ENCODE data around the gene TNNC1. TPM values are rescaled to one million over a fixed set of nuclear protein-coding genes. Genes with fewer than 3 reads are reported as not detected.

Gene TNNC1
- total RNA-seq, 1 experiment from 2014 or later, result 5.6 TPM

DNA sequence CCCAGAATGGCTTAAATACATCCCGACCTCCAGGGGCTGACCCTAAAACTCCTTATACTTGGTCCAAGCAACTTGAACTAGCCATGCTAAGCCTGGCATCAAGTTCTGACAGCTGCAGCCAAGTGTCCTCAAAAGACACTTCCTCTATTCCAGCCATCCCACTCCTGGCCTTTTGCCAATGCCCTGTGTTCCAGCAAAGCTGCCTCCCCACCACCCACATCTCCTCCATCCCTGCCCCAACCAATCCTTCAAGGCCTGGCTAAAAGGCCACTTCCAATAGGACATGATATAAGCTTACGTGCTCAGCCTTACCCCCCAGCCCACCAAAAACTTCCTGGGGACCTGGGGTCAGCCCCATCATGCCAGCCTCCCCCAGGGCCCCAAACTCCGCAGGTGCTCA is 49.9 kb downstream of the TNNC1 start:
- Mint-ChIP-seq H3K27ac (no peak overlapping the region), H3K27me3 (ENCODE audit: low read depth) (no peaks in the 10 kb centered on the region), H3K4me1 (0 out of 2 replicates have a peak, but pooled peaks cover under 1% of the 10 kb centered on the region), H3K36me3 (peaks cover 50% of the 10 kb centered on the region), H3K4me3 (no peak overlapping the region), H3K9me3 (no peaks in the 10 kb centered on the region)
- POLR2A ChIA-PET, result no interaction called here
- ATAC-seq (no peak), DNase-seq (ENCODE audit: low spot score) (no peak)
- CTCF ChIA-PET, result interaction anchor here (2.5 kb wide), 1 partner anchor 15 kb away, joined by 11 read pairs; no protein-coding TSS in a partner anchor
- TF ChIP-seq, protein P1, sequence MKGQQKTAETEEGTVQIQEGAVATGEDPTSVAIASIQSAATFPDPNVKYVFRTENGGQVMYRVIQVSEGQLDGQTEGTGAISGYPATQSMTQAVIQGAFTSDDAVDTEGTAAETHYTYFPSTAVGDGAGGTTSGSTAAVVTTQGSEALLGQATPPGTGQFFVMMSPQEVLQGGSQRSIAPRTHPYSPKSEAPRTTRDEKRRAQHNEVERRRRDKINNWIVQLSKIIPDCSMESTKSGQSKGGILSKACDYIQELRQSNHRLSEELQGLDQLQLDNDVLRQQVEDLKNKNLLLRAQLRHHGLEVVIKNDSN (CRISPR knock-in tag; IDR thresholded peaks at IDR 0.05), result no peak
- TF ChIP-seq USF2 (CRISPR knock-in tag; IDR thresholded peaks at IDR 0.05) (no peak), JUN (CRISPR knock-in tag; IDR thresholded peaks at IDR 0.05) (no peak), ZNF317 (CRISPR knock-in tag; IDR thresholded peaks at IDR 0.05; ENCODE audit: borderline replicate concordance, low read depth) (no peak), ZBTB43 (CRISPR knock-in tag; IDR thresholded peaks at IDR 0.05) (no peak), CREB1 (CRISPR knock-in tag; IDR thresholded peaks at IDR 0.05) (no peak), ESRRA (CRISPR knock-in tag; IDR thresholded peaks at IDR 0.05; ENCODE audit: borderline replicate concordance) (no peak), SP1 (CRISPR knock-in tag; conservative IDR thresholded peaks at IDR 0.05) (no peak), ZNF263 (CRISPR knock-in tag; IDR thresholded peaks at IDR 0.05; ENCODE audit: low read depth) (no peak), ZNF423 (CRISPR knock-in tag; IDR thresholded peaks at IDR 0.05) (no peak)
- TF ChIP-seq, protein P2, sequence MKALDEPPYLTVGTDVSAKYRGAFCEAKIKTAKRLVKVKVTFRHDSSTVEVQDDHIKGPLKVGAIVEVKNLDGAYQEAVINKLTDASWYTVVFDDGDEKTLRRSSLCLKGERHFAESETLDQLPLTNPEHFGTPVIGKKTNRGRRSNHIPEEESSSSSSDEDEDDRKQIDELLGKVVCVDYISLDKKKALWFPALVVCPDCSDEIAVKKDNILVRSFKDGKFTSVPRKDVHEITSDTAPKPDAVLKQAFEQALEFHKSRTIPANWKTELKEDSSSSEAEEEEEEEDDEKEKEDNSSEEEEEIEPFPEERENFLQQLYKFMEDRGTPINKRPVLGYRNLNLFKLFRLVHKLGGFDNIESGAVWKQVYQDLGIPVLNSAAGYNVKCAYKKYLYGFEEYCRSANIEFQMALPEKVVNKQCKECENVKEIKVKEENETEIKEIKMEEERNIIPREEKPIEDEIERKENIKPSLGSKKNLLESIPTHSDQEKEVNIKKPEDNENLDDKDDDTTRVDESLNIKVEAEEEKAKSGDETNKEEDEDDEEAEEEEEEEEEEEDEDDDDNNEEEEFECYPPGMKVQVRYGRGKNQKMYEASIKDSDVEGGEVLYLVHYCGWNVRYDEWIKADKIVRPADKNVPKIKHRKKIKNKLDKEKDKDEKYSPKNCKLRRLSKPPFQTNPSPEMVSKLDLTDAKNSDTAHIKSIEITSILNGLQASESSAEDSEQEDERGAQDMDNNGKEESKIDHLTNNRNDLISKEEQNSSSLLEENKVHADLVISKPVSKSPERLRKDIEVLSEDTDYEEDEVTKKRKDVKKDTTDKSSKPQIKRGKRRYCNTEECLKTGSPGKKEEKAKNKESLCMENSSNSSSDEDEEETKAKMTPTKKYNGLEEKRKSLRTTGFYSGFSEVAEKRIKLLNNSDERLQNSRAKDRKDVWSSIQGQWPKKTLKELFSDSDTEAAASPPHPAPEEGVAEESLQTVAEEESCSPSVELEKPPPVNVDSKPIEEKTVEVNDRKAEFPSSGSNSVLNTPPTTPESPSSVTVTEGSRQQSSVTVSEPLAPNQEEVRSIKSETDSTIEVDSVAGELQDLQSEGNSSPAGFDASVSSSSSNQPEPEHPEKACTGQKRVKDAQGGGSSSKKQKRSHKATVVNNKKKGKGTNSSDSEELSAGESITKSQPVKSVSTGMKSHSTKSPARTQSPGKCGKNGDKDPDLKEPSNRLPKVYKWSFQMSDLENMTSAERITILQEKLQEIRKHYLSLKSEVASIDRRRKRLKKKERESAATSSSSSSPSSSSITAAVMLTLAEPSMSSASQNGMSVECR (CRISPR knock-in tag; IDR thresholded peaks at IDR 0.05; ENCODE audit: borderline replicate concordance), result no peak

DNA sequence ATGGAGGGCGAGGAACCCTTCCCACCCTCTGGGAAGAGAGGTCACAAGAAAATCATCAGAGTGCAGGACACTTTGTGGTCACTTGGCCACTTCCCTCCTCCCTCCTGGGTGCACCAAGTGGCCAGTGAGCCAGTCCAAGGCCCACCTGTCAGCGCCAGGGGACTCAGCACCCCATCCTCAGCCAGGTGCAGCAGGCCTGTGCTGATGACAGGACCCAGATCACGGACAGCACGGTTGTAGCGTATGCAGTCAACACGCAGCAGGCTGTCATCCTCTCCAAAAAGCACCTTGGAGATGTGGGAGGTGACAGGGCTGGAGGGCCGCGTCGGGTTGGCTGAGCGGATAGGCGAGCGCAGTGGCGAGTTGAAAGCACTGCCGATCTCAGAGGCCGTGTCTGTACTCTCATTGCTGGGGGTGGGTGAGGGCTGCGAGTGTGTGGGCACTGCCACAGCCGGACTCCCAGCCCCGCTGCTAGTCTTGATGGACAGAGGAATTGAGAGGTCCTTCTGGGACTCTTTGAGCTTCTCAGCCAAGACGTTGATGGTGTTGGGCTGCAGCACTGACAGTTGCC is 50.5 kb downstream of the TNNC1 start:
- H3K27ac Mint-ChIP-seq, result no peak overlapping the region
- H3K36me3 Mint-ChIP-seq, result peaks cover 50% of the 10 kb centered on the region
- DNase-seq (ENCODE audit: low spot score) (no peak), ATAC-seq (no peak)
- TF ChIP-seq CREM (CRISPR knock-in tag; IDR thresholded peaks at IDR 0.05), result no peak
- TF ChIP-seq NFE2L1 (CRISPR knock-in tag; IDR thresholded peaks at IDR 0.05), result no peak
- no peak for TF ChIP-seq GRHL2 (CRISPR knock-in tag; IDR thresholded peaks at IDR 0.05; ENCODE audit: insufficient replicate concordance, severe bottlenecking)
- no peak for TF ChIP-seq CREB1 (CRISPR knock-in tag; IDR thresholded peaks at IDR 0.05)
- no peak for TF ChIP-seq NR2C2 (CRISPR knock-in tag; IDR thresholded peaks at IDR 0.05)
- no peak for TF ChIP-seq ZNF138 (CRISPR knock-in tag; conservative IDR thresholded peaks at IDR 0.05)
- TF ChIP-seq, protein P3, sequence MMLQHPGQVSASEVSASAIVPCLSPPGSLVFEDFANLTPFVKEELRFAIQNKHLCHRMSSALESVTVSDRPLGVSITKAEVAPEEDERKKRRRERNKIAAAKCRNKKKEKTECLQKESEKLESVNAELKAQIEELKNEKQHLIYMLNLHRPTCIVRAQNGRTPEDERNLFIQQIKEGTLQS (CRISPR knock-in tag; conservative IDR thresholded peaks at IDR 0.05), result no peak
- no peak for TF ChIP-seq CBFB (CRISPR knock-in tag; IDR thresholded peaks at IDR 0.05; ENCODE audit: low read depth)
- TF ChIP-seq, protein P4, sequence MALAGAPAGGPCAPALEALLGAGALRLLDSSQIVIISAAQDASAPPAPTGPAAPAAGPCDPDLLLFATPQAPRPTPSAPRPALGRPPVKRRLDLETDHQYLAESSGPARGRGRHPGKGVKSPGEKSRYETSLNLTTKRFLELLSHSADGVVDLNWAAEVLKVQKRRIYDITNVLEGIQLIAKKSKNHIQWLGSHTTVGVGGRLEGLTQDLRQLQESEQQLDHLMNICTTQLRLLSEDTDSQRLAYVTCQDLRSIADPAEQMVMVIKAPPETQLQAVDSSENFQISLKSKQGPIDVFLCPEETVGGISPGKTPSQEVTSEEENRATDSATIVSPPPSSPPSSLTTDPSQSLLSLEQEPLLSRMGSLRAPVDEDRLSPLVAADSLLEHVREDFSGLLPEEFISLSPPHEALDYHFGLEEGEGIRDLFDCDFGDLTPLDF (CRISPR knock-in tag; IDR thresholded peaks at IDR 0.05), result no peak
- TF ChIP-seq ZNF317 (CRISPR knock-in tag; IDR thresholded peaks at IDR 0.05; ENCODE audit: borderline replicate concordance, low read depth), result no peak
- TF ChIP-seq GTF2I (CRISPR knock-in tag; conservative IDR thresholded peaks at IDR 0.05), result no peak
- TF ChIP-seq GABPB1 (CRISPR knock-in tag; IDR thresholded peaks at IDR 0.05), result no peak
- TF ChIP-seq ATF6 (CRISPR knock-in tag; IDR thresholded peaks at IDR 0.05), result no peak
- H3K4me3 Mint-ChIP-seq, result no peak overlapping the region
- CTCF ChIA-PET, result interaction anchor here (2.5 kb wide), 1 partner anchor 15 kb away, joined by 11 read pairs; no protein-coding TSS in a partner anchor
- no peaks in the 10 kb centered on the region for H3K27me3 Mint-ChIP-seq (ENCODE audit: low read depth)
- H3K4me1 Mint-ChIP-seq, result no peaks in the 10 kb centered on the region
- POLR2A ChIA-PET, result no interaction called here
- no peaks in the 10 kb centered on the region for H3K9me3 Mint-ChIP-seq

Data from WTC11 (cell line).